Measurements from ENCODE around the gene CC2D1B.

Gene CC2D1B

GRCh38 chr1:52345252-52345651 is 20.8 kb downstream of the CC2D1B start:
- Histone ChIP-seq H3K27me3 (ENCODE audit: control insufficient read depth, low read length) (no peaks in the 10 kb centered on the region), H3K4me3 (ENCODE audit: low read length) (no peak overlapping the region), H3K4me2 (ENCODE audit: low read length) (no peak overlapping the region), H3K9me2 (replicated peaks; ENCODE audit: control insufficient read depth, low read length) (no peaks in the 10 kb centered on the region), H3K4me1 (ENCODE audit: control insufficient read depth, low read length) (no peaks in the 10 kb centered on the region), H3F3A (ENCODE audit: control insufficient read depth, insufficient read depth) (0 out of 2 replicates have a peak, but pooled peaks cover 2% of the 10 kb centered on the region), H3K27ac (ENCODE audit: low read depth, low read length) (no peak overlapping the region), H3K36me3 (ENCODE audit: control insufficient read depth, low read length) (no peaks in the 10 kb centered on the region), H4K20me1 (ENCODE audit: control insufficient read depth, insufficient read depth, low read depth, low read length) (no peaks in the 10 kb centered on the region), H3K79me2 (ENCODE audit: control insufficient read depth, low read length) (no peaks in the 10 kb centered on the region), H3K9me3 (ENCODE audit: control insufficient read depth, insufficient read depth, low read length) (no peaks in the 10 kb centered on the region)
- TF ChIP-seq EZH2phosphoT487 (IDR thresholded peaks at IDR 0.05; ENCODE audit: borderline replicate concordance, low read length) (no peak), CTCF (IDR thresholded peaks at IDR 0.05; ENCODE audit: low read depth, low read length, poor library complexity, severe bottlenecking) (no peak)

- H3K9me2 ChIP-seq (replicated peaks; ENCODE audit: control insufficient read depth, low read length): no peaks in the 10 kb centered on the region
- no peak overlapping the region for H3K27ac ChIP-seq (ENCODE audit: low read depth, low read length)
- H3K4me3 ChIP-seq (ENCODE audit: low read length): no peak overlapping the region
- H3K36me3 ChIP-seq (ENCODE audit: control insufficient read depth, low read length): no peaks in the 10 kb centered on the region
- H3K4me1 ChIP-seq (ENCODE audit: control insufficient read depth, low read length): no peaks in the 10 kb centered on the region
- H3K79me2 ChIP-seq (ENCODE audit: control insufficient read depth, low read length): no peaks in the 10 kb centered on the region
- no peak overlapping the region for H3K4me2 ChIP-seq (ENCODE audit: low read length)
- TF ChIP-seq EZH2phosphoT487 (IDR thresholded peaks at IDR 0.05; ENCODE audit: borderline replicate concordance, low read length): no peak
- no peak for TF ChIP-seq CTCF (IDR thresholded peaks at IDR 0.05; ENCODE audit: low read depth, low read length, poor library complexity, severe bottlenecking)
- H4K20me1 ChIP-seq (ENCODE audit: control insufficient read depth, insufficient read depth, low read depth, low read length): no peaks in the 10 kb centered on the region
- H3K9me3 ChIP-seq (ENCODE audit: control insufficient read depth, insufficient read depth, low read length): no peaks in the 10 kb centered on the region
- 0 out of 2 replicates have a peak, but pooled peaks cover under 1% of the 10 kb centered on the region for H3F3A ChIP-seq (ENCODE audit: control insufficient read depth, insufficient read depth)
- no peaks in the 10 kb centered on the region for H3K27me3 ChIP-seq (ENCODE audit: control insufficient read depth, low read length)
Observed at GRCh38 chr1:52343979-52344378, 22.0 kb downstream of the CC2D1B start.

- Histone ChIP-seq H3K27ac (ENCODE audit: low read depth, low read length) (no peak overlapping the region), H3K4me1 (ENCODE audit: control insufficient read depth, low read length) (no peaks in the 10 kb centered on the region), H3K9me3 (ENCODE audit: control insufficient read depth, insufficient read depth, low read length) (no peaks in the 10 kb centered on the region), H3K27me3 (ENCODE audit: control insufficient read depth, low read length) (no peaks in the 10 kb centered on the region), H3K4me3 (ENCODE audit: low read length) (no peak overlapping the region), H3K79me2 (ENCODE audit: control insufficient read depth, low read length) (no peaks in the 10 kb centered on the region), H3F3A (ENCODE audit: control insufficient read depth, insufficient read depth) (no peaks in the 10 kb centered on the region), H3K9me2 (replicated peaks; ENCODE audit: control insufficient read depth, low read length) (no peaks in the 10 kb centered on the region), H3K4me2 (ENCODE audit: low read length) (no peak overlapping the region), H4K20me1 (ENCODE audit: control insufficient read depth, insufficient read depth, low read depth, low read length) (no peaks in the 10 kb centered on the region), H3K36me3 (ENCODE audit: control insufficient read depth, low read length) (no peaks in the 10 kb centered on the region)
- TF ChIP-seq EZH2phosphoT487 (IDR thresholded peaks at IDR 0.05; ENCODE audit: borderline replicate concordance, low read length) (no peak), CTCF (IDR thresholded peaks at IDR 0.05; ENCODE audit: low read depth, low read length, poor library complexity, severe bottlenecking) (no peak)
Observed at GRCh38 chr1:52341655-52342260, 24.2 kb downstream of the CC2D1B start.

Data from DOHH2 (cell line).